HepG2 (cell line): ENCODE measurements around the gene MAN1C1. TPM values are rescaled to one million over a fixed set of nuclear protein-coding genes. Genes with fewer than 3 reads are reported as not detected.

ENCODE experiments used
- FOSL2 ChIP-seq: sonication (generic); formaldehyde crosslinking; IDR thresholded peaks from 2 replicates; pipeline ENCODE4 v1.4.0; 2020; ENCODE audit warnings: missing genetic modification reagents
- HIVEP1 ChIP-seq: sonication (generic); formaldehyde crosslinking; IDR thresholded peaks from 2 replicates; pipeline ENCODE4 v1.4.0; 2020; ENCODE audit warnings: mild to moderate bottlenecking, missing genetic modification reagents
- HNRNPK ChIP-seq: fragments of 200-400 bp; formaldehyde crosslinking; IDR thresholded peaks from 2 replicates; pipeline ENCODE4 v1.6.1; 2018; ENCODE audit warnings: low read length, low read depth, moderate library complexity, mild to moderate bottlenecking; ENCODE audit not compliant: poor library complexity, severe bottlenecking
- KDM3A ChIP-seq: IDR thresholded peaks from 2 replicates; pipeline ENCODE4 v1.6.1; 2018; ENCODE audit warnings: low read depth, missing compliant biosample characterization
- PHF8 ChIP-seq: sonication (generic); formaldehyde crosslinking; IDR thresholded peaks from 2 replicates; pipeline ENCODE4 v1.5.0; 2020; ENCODE audit warnings: missing genetic modification reagents
- SMC3 ChIP-seq: IDR thresholded peaks from 2 replicates; pipeline ENCODE4 v1.6.1; 2011; ENCODE audit warnings: low read length, improper control_type of control experiment
- SOX6 ChIP-seq, 2 experiments: fragments of 450-650 bp in 1 of 2; sonication (generic) in 1 of 2; formaldehyde crosslinking in 1 of 2; IDR thresholded peaks; 2 replicates each; pipeline versions ENCODE4 v1.4.0 to v1.6.1; 2017 to 2020; ENCODE audit warnings: antibody characterized with exemption in 1 of 2, mild to moderate bottlenecking in 1 of 2, missing genetic modification reagents in 1 of 2
- SP5 ChIP-seq: IDR thresholded peaks from 2 replicates; pipeline ENCODE4 v1.6.1; 2016; ENCODE audit warnings: low read depth, borderline replicate concordance
- TRIM22 ChIP-seq: fragments of 450-650 bp; IDR thresholded peaks from 2 replicates; pipeline ENCODE4 v1.6.1; 2017
- ZNF235 ChIP-seq: sonication (generic); formaldehyde crosslinking; IDR thresholded peaks from 2 replicates; pipeline ENCODE4 v1.8.1; 2023; ENCODE audit warnings: mild to moderate bottlenecking, missing genetic modification reagents, borderline replicate concordance
- ZNF326 ChIP-seq: sonication (generic); formaldehyde crosslinking; IDR thresholded peaks from 2 replicates; pipeline ENCODE4 v1.4.0; 2020; ENCODE audit warnings: missing genetic modification reagents, borderline replicate concordance
- ZNF350 ChIP-seq: sonication (generic); formaldehyde crosslinking; IDR thresholded peaks from 2 replicates; pipeline ENCODE4 v1.4.0; 2020; ENCODE audit warnings: mild to moderate bottlenecking, low read depth, missing genetic modification reagents, borderline replicate concordance
- ZNF430 ChIP-seq: sonication (generic); formaldehyde crosslinking; IDR thresholded peaks from 2 replicates; pipeline ENCODE4 v1.9.0; 2021; ENCODE audit warnings: mild to moderate bottlenecking, missing genetic modification reagents
- ZNF510 ChIP-seq: sonication (generic); formaldehyde crosslinking; IDR thresholded peaks from 2 replicates; pipeline ENCODE4 v1.4.0; 2020; ENCODE audit warnings: low read depth, mild to moderate bottlenecking, missing genetic modification reagents
- polyA plus RNA-seq, 8 experiments: library from polyadenylated mRNA; depleted of rRNA in 3 of 8; stranded (reverse) in 7 of 8; unstranded in 1 of 8; fragments of >200 nt; fragmentation: Illumina TruSeq in 4 of 8; extraction: Trizol in 4 of 8; gene quantifications; 2 replicates each; pipeline versions ENCODE4 v1.2.1 to v1.2.3, GENCODE V29; 2011 to 2016; ENCODE audit warnings: low read depth in 4 of 8, missing spikeins in 1 of 8, mixed read lengths in 1 of 8; ENCODE audit not compliant: insufficient read depth in 1 of 8
- total RNA-seq, 5 experiments: library from RNA; depleted of rRNA; stranded (reverse); fragments of >200 nt; fragmentation: Illumina TruSeq; extraction: Trizol; gene quantifications; 2 replicates each; pipeline ENCODE4 v1.2.3, GENCODE V29; 2016; ENCODE audit warnings: low read depth in 1 of 5
- TF ChIP-seq, protein P1 (sequence below), 2 experiments: fragments of 450-650 bp in 1 of 2; sonication (generic) in 1 of 2; formaldehyde crosslinking in 1 of 2; IDR thresholded peaks; 2 replicates each; pipeline versions ENCODE4 v1.6.1 to v1.8.0; 2016 to 2022; ENCODE audit warnings: antibody characterized with exemption in 1 of 2, mild to moderate bottlenecking in 1 of 2, missing genetic modification reagents in 1 of 2
- TF ChIP-seq, protein P2 (sequence below): sonication (generic); formaldehyde crosslinking; IDR thresholded peaks from 2 replicates; pipeline ENCODE4 v1.5.0; 2020; ENCODE audit warnings: mild to moderate bottlenecking, missing genetic modification reagents, moderate library complexity

The MAN1C1 gene
- total and polyA plus RNA-seq, 2 of the 13 experiments (the other 11 are each of a cell fraction or from before 2014, with no cell fraction given), result 0.18 to 0.49 TPM

DNA sequence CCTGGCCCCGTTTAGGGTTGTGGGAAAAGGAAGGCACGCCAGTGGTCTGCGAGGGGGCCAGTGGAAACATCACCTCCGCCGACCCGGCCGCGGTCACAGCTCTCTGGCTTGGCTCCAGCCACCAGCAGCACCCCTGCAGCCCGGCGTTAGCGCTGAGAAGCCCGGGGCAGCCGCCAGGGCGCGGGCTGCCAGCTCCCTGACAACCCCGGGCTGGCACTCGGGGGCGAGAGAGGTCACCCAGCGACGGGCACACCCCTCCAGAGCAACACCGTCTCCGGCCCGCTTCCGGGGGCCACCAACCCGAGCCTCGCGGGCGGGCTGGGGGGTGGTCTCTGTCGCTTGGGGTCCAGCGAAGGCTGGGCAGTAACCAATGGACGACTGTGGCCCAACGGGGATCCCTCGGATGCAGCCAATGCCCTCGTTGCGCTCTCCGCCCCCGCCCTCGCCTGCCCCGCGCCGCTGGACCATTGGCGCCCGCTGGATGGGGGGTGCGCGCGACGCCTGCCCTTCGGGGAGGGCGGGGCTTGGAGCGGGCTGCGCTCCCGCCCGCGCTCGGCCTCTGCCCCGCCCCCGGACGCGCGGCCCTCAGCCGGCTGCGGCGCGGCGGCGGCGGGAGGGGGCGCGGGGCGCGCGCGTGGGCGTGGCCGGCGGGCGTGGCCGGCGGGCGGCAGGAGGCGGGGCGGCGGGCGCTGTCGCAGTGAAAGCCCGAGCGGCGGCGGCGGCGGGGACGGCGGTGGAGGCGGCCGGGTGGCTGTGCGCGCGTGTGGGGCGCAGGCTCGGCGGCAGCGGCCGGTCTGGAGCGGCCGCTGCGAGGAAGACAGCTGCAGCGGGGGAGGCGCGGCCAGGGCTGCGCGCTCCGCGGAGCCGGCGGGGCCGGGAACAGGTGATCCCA, at the start of gene MAN1C1 (continued):
- TF ChIP-seq, protein P1, sequence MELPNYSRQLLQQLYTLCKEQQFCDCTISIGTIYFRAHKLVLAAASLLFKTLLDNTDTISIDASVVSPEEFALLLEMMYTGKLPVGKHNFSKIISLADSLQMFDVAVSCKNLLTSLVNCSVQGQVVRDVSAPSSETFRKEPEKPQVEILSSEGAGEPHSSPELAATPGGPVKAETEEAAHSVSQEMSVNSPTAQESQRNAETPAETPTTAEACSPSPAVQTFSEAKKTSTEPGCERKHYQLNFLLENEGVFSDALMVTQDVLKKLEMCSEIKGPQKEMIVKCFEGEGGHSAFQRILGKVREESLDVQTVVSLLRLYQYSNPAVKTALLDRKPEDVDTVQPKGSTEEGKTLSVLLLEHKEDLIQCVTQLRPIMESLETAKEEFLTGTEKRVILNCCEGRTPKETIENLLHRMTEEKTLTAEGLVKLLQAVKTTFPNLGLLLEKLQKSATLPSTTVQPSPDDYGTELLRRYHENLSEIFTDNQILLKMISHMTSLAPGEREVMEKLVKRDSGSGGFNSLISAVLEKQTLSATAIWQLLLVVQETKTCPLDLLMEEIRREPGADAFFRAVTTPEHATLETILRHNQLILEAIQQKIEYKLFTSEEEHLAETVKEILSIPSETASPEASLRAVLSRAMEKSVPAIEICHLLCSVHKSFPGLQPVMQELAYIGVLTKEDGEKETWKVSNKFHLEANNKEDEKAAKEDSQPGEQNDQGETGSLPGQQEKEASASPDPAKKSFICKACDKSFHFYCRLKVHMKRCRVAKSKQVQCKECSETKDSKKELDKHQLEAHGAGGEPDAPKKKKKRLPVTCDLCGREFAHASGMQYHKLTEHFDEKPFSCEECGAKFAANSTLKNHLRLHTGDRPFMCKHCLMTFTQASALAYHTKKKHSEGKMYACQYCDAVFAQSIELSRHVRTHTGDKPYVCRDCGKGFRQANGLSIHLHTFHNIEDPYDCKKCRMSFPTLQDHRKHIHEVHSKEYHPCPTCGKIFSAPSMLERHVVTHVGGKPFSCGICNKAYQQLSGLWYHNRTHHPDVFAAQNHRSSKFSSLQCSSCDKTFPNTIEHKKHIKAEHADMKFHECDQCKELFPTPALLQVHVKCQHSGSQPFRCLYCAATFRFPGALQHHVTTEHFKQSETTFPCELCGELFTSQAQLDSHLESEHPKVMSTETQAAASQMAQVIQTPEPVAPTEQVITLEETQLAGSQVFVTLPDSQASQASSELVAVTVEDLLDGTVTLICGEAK (IDR thresholded peaks at IDR 0.05), result no peak
- TF ChIP-seq, protein P1 (CRISPR knock-in tag; IDR thresholded peaks at IDR 0.05), result no peak
- TF ChIP-seq ZNF350 (CRISPR knock-in tag), result no peak
- no peak for TF ChIP-seq SOX6 (IDR thresholded peaks at IDR 0.05)
- no peak for TF ChIP-seq SOX6 (CRISPR knock-in tag; IDR thresholded peaks at IDR 0.05)
- TF ChIP-seq SP5 (CRISPR knock-in tag), result no peak
- TF ChIP-seq ZNF235 (CRISPR knock-in tag), result 0 out of 2 replicates have a peak, but pooled peaks have one; percentile 75
- no peak for TF ChIP-seq FOSL2
- no peak for TF ChIP-seq ZNF430 (CRISPR knock-in tag)
- TF ChIP-seq TRIM22, result no peak
- TF ChIP-seq ZNF326 (CRISPR knock-in tag), result no peak
- no peak for TF ChIP-seq SMC3
- TF ChIP-seq, protein P2, sequence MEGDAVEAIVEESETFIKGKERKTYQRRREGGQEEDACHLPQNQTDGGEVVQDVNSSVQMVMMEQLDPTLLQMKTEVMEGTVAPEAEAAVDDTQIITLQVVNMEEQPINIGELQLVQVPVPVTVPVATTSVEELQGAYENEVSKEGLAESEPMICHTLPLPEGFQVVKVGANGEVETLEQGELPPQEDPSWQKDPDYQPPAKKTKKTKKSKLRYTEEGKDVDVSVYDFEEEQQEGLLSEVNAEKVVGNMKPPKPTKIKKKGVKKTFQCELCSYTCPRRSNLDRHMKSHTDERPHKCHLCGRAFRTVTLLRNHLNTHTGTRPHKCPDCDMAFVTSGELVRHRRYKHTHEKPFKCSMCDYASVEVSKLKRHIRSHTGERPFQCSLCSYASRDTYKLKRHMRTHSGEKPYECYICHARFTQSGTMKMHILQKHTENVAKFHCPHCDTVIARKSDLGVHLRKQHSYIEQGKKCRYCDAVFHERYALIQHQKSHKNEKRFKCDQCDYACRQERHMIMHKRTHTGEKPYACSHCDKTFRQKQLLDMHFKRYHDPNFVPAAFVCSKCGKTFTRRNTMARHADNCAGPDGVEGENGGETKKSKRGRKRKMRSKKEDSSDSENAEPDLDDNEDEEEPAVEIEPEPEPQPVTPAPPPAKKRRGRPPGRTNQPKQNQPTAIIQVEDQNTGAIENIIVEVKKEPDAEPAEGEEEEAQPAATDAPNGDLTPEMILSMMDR (CRISPR knock-in tag), result peak; percentile 41
- no peak for TF ChIP-seq HNRNPK
- TF ChIP-seq ZNF510, result no peak
- TF ChIP-seq PHF8 (CRISPR knock-in tag), result peak; percentile 31; the same call in 1 of the 2 replicates
- peak; percentile 17; the same call in 1 of the 2 replicates for TF ChIP-seq KDM3A (CRISPR knock-in tag)
- TF ChIP-seq HIVEP1 (CRISPR knock-in tag), result 0 out of 2 replicates have a peak, but pooled peaks have one; percentile 55
